RWPE2 (cell line): ENCODE measurements around the gene SREK1.

Experiments used
- ATAC-seq: fragments of 200-7000 bp; cut with Tn5 transposase; 3 replicates; pipeline ENCODE4 v1.9.1; 2021; ENCODE audit warnings: low read depth
- DNase-seq: peaks from one replicate; pipeline ENCODE4 v3.0.0-alpha.2; 2020; ENCODE audit warnings: low spot score
- H3K27ac ChIP-seq: fragments of 450-650 bp; 2 replicates; pipeline ENCODE4 v1.5.1; 2017; ENCODE audit warnings: mild to moderate bottlenecking; ENCODE audit not compliant: poor library complexity, severe bottlenecking
- H3K27me3 ChIP-seq: fragments of 250-450 bp; sonication (Bioruptor Pico); 2 replicates; pipeline ENCODE4 v1.5.1; 2021; ENCODE audit warnings: mild to moderate bottlenecking, moderate library complexity; ENCODE audit not compliant: insufficient read depth, poor library complexity, severe bottlenecking
- H3K36me3 ChIP-seq: fragments of 250-450 bp; sonication (Bioruptor Pico); 2 replicates; pipeline ENCODE4 v1.5.1; 2020; ENCODE audit warnings: low read depth, mild to moderate bottlenecking, moderate library complexity
- H3K4me1 ChIP-seq: fragments of 250-450 bp; sonication (Bioruptor Pico); 2 replicates; pipeline ENCODE4 v1.5.1; 2021; ENCODE audit warnings: mild to moderate bottlenecking, moderate library complexity; ENCODE audit not compliant: insufficient read depth, poor library complexity, severe bottlenecking
- H3K4me3 ChIP-seq: fragments of 250-450 bp; sonication (Bioruptor Pico); 2 replicates; pipeline ENCODE4 v1.5.1; 2021; ENCODE audit warnings: mild to moderate bottlenecking, moderate library complexity; ENCODE audit not compliant: severe bottlenecking
- H3K9me3 ChIP-seq: fragments of 250-450 bp; sonication (Bioruptor Pico); 2 replicates; pipeline ENCODE4 v1.5.1; 2021; ENCODE audit warnings: mild to moderate bottlenecking, moderate library complexity; ENCODE audit not compliant: severe bottlenecking
- TF ChIP-seq, protein P1 (sequence below): fragments of 450-650 bp; IDR thresholded peaks from one replicate; pipeline ENCODE4 v1.5.1; 2017; ENCODE audit warnings: mild to moderate bottlenecking, moderate library complexity; ENCODE audit not compliant: poor library complexity, severe bottlenecking

The SREK1 gene

GRCh38 chr5:66178799-66179198 lies 34.7 kb downstream of the SREK1 start:
- Histone ChIP-seq H3K4me1 (no peaks in the 10 kb centered on the region), H3K27ac (no peak overlapping the region), H3K9me3 (no peaks in the 10 kb centered on the region), H3K27me3 (no peaks in the 10 kb centered on the region), H3K36me3 (peaks cover 99% of the 10 kb centered on the region), H3K4me3 (no peak overlapping the region)
- DNase-seq (no peak), ATAC-seq (no peak)
- TF ChIP-seq, protein P1, sequence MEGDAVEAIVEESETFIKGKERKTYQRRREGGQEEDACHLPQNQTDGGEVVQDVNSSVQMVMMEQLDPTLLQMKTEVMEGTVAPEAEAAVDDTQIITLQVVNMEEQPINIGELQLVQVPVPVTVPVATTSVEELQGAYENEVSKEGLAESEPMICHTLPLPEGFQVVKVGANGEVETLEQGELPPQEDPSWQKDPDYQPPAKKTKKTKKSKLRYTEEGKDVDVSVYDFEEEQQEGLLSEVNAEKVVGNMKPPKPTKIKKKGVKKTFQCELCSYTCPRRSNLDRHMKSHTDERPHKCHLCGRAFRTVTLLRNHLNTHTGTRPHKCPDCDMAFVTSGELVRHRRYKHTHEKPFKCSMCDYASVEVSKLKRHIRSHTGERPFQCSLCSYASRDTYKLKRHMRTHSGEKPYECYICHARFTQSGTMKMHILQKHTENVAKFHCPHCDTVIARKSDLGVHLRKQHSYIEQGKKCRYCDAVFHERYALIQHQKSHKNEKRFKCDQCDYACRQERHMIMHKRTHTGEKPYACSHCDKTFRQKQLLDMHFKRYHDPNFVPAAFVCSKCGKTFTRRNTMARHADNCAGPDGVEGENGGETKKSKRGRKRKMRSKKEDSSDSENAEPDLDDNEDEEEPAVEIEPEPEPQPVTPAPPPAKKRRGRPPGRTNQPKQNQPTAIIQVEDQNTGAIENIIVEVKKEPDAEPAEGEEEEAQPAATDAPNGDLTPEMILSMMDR: no peak

DNA sequence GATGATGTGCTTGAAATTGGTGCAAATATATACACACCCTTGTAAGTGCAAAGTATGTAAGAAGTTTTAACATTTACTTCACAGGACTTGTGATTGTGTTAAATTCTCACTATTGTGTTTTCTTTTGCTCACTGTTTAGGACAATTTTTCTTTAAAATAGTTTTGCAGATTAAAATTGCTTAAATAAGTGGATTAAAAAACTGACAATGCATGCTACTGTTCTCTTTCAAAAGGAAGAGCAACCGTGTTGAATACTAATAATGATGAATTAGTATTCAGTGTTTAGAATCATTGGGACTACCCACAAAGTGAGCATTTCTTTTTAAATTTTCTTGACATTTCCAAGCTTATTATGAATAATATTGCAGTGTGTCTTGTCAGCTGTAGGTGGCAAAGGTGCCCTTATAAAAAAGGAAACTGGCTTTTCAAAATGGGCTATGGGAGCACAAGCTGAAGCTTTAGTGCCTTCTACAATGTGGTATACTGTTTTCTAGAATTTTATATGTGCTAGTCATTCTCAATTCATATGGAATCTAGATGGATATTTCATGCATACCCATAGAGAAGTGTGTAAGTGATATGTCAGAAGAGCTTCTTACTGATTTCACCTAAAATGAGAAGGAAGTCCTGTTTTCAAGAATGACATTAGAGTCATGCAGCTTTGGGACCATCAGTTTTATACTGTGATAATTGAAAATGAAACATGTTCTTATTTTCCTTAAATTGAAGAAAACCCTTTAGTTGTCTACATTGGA lies 35.4 kb downstream of the SREK1 start:
- no peaks in the 10 kb centered on the region for H3K27me3 ChIP-seq
- no peak overlapping the region for H3K27ac ChIP-seq
- TF ChIP-seq, protein P1: no peak
- H3K4me1 ChIP-seq: no peaks in the 10 kb centered on the region
- peaks cover 92% of the 10 kb centered on the region for H3K36me3 ChIP-seq
- no peak for ATAC-seq
- no peaks in the 10 kb centered on the region for H3K9me3 ChIP-seq
- H3K4me3 ChIP-seq: no peak overlapping the region
- DNase-seq: no peak

DNA sequence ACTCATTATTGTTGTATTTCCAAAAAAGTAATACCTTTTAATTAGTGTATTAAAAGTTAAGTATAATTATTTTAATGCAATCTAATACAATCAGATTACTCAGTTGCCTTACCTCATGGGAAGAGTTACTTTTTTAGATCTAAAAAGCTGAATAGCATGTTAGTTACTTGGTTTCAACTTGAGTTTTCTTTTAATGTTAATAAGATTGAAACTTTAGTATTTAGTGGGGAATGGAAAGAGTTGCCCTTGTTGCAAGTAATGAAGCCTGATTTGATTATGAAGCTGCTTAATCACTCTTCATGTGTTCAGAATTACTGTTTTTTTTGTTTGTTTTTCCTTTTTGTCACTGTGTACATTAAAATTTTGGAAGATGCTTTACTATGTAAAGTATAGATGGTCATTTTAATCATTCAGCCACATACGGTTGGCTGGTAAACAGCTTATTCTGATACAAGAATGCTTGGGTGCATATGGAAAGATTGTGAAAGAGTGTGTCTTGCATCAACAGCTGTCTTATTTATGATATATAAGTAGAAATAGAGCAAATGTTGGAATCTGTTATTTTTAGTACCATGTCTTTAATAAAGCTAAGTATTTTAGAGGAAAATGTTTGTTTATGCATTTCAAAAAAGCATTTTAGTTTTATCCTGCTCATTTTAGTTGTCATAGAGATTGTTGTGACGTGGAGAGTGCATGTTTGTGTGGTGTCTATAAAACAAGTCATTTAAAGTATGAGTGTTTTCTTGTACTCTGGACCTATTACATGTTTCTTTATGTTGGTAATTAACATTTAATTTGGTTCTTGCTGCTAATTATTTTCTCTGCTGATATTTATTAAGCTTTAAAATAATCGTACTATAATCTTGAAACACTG lies 36.4 kb downstream of the SREK1 start:
- Histone ChIP-seq H3K27me3 (no peaks in the 10 kb centered on the region), H3K4me3 (no peak overlapping the region), H3K9me3 (no peaks in the 10 kb centered on the region), H3K36me3 (peaks cover 82% of the 10 kb centered on the region), H3K4me1 (no peaks in the 10 kb centered on the region), H3K27ac (no peak overlapping the region)
- DNase-seq: no peak
- TF ChIP-seq, protein P1: no peak
- ATAC-seq: no peak

GRCh38 chr5:66186108-66186507 lies 42.0 kb downstream of the SREK1 start:
- Histone ChIP-seq H3K9me3 (no peaks in the 10 kb centered on the region), H3K27ac (no peak overlapping the region), H3K4me3 (no peak overlapping the region), H3K27me3 (no peaks in the 10 kb centered on the region), H3K36me3 (peaks cover 26% of the 10 kb centered on the region), H3K4me1 (no peaks in the 10 kb centered on the region)
- DNase-seq: no peak
- ATAC-seq: no peak
- TF ChIP-seq, protein P1: no peak
